Stimulated activated CD8-positive, alpha-beta memory T cell treated with anti-CD3 and anti-CD28 coated beads, Interleukin-2, amount 100 ng/mL, for 1 hour (primary cell): ENCODE measurements around the gene NCKAP1.
"Not testable (repeated sequence)": the region's sequence is repeated elsewhere in the genome, so short reads cannot be mapped to it uniquely, and the experiment has no call there.

Experiments
- DNase-seq, 2 donors: peaks; one replicate each; pipeline ENCODE4 v3.0.0-alpha.2; 2020; ENCODE audit warnings: low read depth in 2 of 2

Gene NCKAP1

GRCh38 chr2:183038341-183039300, at the start of gene NCKAP1:
NCKAP1 (minus strand) TSS chr2:183038457; CDS start chr2:183038099, 358 bp downstream.
- DNase-seq: peak; percentile 57 to 63

- DNase-seq: no peak
Measured at GRCh38 chr2:183081911-183082310, 43.7 kb upstream of the NCKAP1 start.

GRCh38 chr2:183079139-183079775, 41.0 kb upstream of the NCKAP1 start:
- DNase-seq: no peak

DNA sequence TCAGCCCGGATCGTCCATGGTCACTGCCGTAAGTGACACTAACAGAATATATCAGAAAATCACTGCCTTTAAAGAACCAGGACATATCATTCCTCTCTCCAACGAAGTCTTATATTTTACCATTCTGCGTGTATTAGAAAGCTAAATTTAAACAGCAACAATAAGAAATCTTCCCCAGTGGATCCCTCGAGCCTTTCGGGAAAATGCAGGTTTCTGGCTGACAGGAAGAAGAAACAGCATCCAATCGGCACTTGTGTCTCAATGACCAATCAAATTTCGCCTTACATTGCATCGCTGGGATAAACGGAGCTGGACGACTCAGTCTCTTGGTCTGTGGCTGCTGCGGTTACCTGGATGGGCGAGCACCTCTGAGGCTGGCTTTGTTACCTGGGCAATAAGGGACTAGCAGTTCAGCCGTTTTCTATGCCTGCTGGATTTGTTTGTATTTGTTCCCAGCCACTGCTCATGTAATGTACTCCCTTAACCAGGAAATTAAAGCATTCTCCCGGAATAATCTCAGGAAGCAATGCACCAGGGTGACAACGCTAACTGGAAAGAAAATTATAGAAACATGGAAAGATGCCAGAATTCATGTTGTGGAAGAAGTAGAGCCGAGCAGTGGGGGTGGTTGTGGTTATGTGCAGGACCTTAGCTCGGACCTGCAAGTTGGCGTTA, 40.3 kb upstream of the NCKAP1 start, which contains the start of gene DUSP19:
Gene DUSP19, plus strand, starts transcription at position 284 of the 675 bp plus-strand sequence. Its CDS starts 187 bp downstream, at position 471.
- peak; percentile 58 to 63 for DNase-seq

DNA sequence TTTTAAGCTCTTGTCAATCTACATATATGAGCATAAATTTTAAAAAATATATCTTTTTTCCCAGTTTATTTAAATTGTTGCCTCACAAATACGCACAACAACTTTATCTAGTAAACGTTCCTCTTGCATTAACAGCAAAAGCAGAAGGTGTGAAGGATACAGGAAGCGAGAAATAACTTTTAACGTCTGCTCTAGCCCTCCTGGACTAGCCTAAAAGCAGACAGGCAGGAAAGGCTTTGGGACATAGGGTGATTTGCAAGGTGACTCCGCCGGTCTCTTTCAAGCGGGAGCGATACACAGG, 39.9 kb upstream of the NCKAP1 start:
- no peak for DNase-seq

GRCh38 chr2:183072177-183072576, 33.9 kb upstream of the NCKAP1 start:
- no peak for DNase-seq

GRCh38 chr2:183070942-183071844, 32.9 kb upstream of the NCKAP1 start:
- DNase-seq: no peak

GRCh38 chr2:183069174-183069573, 30.9 kb upstream of the NCKAP1 start:
- no peak for DNase-seq

DNA sequence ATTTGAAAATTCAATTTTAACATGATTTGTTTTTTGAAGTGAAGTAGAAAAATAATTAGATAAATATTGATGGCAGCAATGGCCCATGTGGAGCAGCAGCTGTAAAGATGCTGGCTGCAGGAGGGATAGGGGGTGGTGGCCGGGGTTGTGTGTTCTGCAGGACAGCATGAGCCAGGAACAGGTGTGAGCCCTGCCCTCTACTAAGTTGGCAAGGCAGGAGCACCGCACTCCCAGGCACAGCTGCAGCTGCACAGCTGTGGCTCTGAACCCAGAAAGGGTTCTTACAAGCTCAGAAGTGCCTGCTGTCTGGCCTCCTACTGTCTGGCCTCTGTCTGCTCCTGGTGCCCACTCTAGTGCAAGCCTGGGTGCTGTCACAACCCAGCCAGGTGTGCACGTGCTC, 30.3 kb upstream of the NCKAP1 start:
- no peak for DNase-seq

DNA sequence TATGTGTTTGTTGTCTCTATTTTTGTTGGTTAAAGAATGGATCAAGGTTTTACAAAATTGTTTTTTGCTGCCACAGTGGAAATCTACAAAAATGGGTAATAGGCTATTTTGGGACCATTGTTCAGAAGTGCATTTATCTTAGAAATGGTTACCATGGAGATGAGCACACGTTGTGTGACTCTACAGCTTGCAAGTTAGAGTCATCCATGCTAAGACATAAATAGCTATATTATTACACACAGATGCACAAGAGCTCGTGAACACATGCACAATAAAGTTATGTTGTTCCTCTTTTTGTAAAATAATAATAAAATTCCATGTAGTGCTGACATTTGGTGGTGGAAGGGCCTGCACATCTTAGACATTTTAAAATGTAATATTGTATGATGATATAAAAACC, 24.8 kb upstream of the NCKAP1 start:
- DNase-seq: no peak

- no peak for DNase-seq
Measured at GRCh38 chr2:183060571-183061231, 22.4 kb upstream of the NCKAP1 start.

GRCh38 chr2:183059561-183059960, 21.3 kb upstream of the NCKAP1 start:
- DNase-seq: no peak

DNA sequence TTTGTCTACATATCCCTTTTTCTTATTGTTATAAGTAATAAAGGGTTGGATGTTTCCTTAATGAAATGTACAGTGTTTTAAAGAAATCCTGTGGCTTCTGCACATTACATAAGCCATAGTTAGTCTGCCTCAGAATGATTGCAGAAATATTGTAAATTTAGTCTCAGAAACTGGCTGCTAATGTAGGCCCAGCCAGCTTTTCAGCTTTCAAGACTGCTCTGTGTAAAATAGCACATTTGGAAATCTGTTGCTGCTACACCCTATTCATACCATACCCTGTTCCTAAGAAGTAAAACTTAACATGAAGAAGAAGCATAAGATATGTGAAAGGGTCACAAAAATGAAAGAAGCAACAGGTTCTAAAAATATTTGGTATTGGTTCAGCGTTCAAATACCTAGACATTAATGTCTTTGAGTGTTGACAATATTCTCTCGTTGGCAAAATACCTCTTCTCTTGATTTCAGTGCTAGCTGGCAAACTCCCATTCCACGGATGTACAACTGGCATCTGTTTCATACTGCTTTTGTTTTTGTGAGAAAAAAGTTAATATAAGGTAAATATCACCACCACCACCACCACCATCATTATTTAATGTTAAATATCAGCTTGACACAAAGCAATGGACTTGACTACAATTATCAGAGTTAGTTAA, 19.2 kb upstream of the NCKAP1 start:
- DNase-seq: no peak

DNA sequence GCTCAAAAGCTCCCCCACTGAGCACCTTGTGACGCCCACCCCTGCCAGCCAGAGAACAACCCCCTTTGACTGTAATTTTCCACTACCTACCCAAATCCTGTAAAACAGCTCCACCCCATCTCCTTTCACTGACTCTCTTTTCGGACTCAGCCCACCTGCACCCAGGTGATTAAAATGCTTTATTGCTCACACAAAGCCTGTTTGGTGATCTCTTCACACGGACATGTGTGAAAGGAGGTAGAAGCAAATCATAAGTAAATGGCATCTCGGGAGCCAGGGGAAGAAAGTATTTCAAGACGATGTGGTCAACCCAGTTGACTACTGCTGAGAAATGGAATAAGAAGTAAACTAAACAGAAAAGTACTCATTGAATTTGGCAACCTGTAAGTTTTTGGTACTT, 11.2 kb upstream of the NCKAP1 start:
- DNase-seq: no peak

DNA sequence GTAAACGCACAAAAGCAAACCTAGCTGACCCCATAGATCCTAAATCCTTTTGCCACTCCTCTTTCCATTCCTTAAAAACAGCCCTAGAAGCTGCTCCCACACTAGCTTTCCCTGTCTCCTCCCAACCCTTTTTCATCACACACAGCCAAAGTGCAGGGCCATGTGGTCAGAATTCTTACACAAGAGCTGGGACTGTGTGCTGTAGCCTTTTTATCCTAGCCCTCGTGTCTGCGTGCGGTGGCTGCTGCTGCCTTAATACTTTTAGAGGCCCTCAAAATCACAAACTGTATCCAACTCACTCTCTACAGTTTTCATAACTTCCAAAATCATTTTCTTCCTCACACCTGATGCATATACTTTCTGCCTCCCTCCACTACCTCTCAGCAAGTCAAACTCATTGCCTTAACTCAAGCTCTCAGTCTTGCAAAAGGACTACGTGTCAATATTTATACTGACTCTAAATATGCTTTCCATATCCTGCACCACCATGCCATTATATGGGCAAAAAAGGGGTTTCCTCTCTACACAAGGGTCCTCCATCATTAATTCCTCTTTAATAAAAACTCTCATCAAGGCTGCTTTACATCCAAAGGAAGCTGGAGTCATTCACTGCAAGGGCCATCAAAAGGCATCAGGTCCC, 9.3 kb upstream of the NCKAP1 start:
- not testable (repeated sequence) for DNase-seq

GRCh38 chr2:183043580-183043979, 5.3 kb upstream of the NCKAP1 start:
- DNase-seq: not testable (repeated sequence)

DNA sequence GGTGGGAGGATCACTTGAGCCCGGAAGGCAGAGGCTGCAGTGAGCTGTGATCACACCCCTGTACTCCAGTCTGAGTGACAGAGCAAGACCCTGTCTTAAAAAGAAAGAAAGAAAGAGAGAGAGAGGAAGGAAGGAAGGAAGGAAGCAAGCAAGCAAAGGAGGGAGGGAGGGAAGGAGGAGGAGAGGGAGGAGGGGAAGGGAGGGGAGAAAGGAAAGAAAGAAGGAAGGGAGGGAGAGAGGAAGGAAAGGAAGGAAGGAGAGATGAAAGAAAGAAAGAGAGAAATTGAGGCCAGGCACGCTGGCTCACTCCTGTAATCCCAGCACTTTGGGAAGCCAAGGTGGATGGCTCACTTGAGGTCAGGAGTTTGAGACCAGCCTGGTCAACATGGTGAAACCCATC, 2.3 kb upstream of the NCKAP1 start:
- DNase-seq: no peak

- peak in 1 of 2 donors; percentile 8 for DNase-seq
Measured at GRCh38 chr2:183037553-183038340, 510 bp downstream of the NCKAP1 start.

DNA sequence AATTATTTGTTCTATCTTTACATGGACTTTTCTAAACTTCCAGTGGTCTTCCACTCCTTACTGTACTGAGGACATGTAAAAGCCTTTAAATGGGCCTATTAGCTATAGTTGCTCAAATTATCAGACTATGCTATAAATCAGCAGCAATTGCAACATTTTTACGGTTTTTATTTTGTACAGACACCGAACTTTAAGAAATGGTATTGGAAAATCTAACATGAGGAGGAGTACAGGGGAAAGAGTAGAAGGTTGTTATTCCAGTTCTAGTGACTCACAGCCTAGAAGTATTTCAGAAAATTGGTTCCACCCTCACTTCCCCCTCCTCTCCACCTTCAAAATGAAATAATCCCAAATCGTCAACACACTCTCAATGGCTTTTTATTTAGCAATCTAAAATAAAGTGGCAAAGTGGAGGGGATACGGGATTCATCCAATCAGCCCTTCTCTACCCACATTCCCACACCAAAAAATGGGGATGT, 1.1 kb downstream of the NCKAP1 start:
- no peak for DNase-seq
